ENCODE measurements around the gene PAPPA2. TPM values are rescaled to one million over a fixed set of nuclear protein-coding genes. Genes with fewer than 3 reads are reported as not detected.
"Not testable (repeated sequence)": the region's sequence is repeated elsewhere in the genome, so short reads cannot be mapped to it uniquely, and the experiment has no call there.

The PAPPA2 gene
- total and polyA plus RNA-seq, 12 donors = 0.06 to 1.3 (median 0.29) TPM

DNA sequence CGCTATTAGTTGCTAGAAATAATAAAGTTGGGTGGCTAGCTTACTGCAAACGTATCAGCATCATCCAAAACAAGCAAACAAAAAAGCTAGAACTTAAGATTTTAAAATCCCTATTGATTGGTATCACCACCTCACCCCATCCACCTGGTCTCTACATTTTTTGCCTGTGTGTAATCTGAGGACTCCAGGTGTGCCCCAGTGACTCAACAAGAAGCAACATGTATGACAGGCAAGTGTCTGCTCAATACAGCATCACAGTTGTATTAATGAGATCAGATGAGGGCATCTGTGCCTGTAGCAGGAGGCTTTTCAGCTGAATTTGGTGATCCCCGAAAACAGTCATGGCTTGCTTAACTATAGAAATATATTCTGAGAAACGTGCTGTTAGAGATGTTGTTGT, 14.6 kb upstream of the PAPPA2 start:
- no peak overlapping the region for H3K27ac ChIP-seq
- ATAC-seq = no peak
- no peaks in the 10 kb centered on the region for H3K4me1 ChIP-seq
- no peaks in the 10 kb centered on the region for H3K36me3 ChIP-seq
- 59 to 66% methylated on average over 4 of the region's 4 CpGs for WGBS, 2 donors
- no peak for DNase-seq
- intact Hi-C loops (cut with DNase I) = no loop called here
- no peak for TF ChIP-seq CTCF (IDR thresholded peaks at IDR 0.05)
- H3K27me3 ChIP-seq = no peaks in the 10 kb centered on the region
- no peak overlapping the region for H3K4me3 ChIP-seq
- peaks cover 0 to 20% (median 0%) of the 10 kb centered on the region in 11 donors for H3K9me3 ChIP-seq

- no peak for DNase-seq
- H3K27me3 ChIP-seq = no peaks in the 10 kb centered on the region
- no peaks in the 10 kb centered on the region for H3K36me3 ChIP-seq
- no peak for ATAC-seq
- no peaks in the 10 kb centered on the region for H3K4me1 ChIP-seq
- no peak overlapping the region for H3K4me3 ChIP-seq
- H3K27ac ChIP-seq = no peak overlapping the region
- intact Hi-C loops (cut with DNase I) = no loop called here
- peaks cover 0 to 20% (median 0%) of the 10 kb centered on the region in 11 donors for H3K9me3 ChIP-seq
- 58 to 59% methylated on average over 1 of the region's 1 CpG for WGBS, 2 donors
- no peak for TF ChIP-seq CTCF (IDR thresholded peaks at IDR 0.05)
Measured at GRCh38 chr1:176450526-176450925, 12.4 kb upstream of the PAPPA2 start.

GRCh38 chr1:176451741-176452140, 11.2 kb upstream of the PAPPA2 start:
- ATAC-seq = not testable (repeated sequence)
- 70 to 77% methylated on average over 2 of the region's 2 CpGs for WGBS, 2 donors

GRCh38 chr1:176456795-176457194, 6.2 kb upstream of the PAPPA2 start:
- intact Hi-C loops (cut with DNase I) = no loop called here
- H3K4me3 ChIP-seq = no peak overlapping the region

More at GRCh38 chr1:176451741-176452140, 11.2 kb upstream of the PAPPA2 start:
- H3K4me1 ChIP-seq; H3K36me3 ChIP-seq; DNase-seq; H3K27ac ChIP-seq; H3K4me3 ChIP-seq; H3K27me3 ChIP-seq; intact Hi-C loops (cut with DNase I): not testable (repeated sequence)
- H3K9me3 ChIP-seq = peaks cover 0 to 23% (median 0%) of the 10 kb centered on the region in 11 donors

More at GRCh38 chr1:176456795-176457194, 6.2 kb upstream of the PAPPA2 start:
- no peaks in the 10 kb centered on the region for H3K36me3 ChIP-seq
- H3K27ac ChIP-seq = no peak overlapping the region
- ATAC-seq (no peak), DNase-seq (no peak)
- 74 to 75% methylated on average over 8 of the region's 8 CpGs for WGBS, 2 donors
- no peaks in the 10 kb centered on the region for H3K27me3 ChIP-seq
- H3K4me1 ChIP-seq = no peaks in the 10 kb centered on the region
- no peak for TF ChIP-seq CTCF (IDR thresholded peaks at IDR 0.05)
- peaks cover 0 to 35% (median 0%) of the 10 kb centered on the region in 11 donors for H3K9me3 ChIP-seq
